HEK293 (cell line): ENCODE measurements around the gene HYAL3.

Experiments
- KLF8 ChIP-seq: fragments of 450-650 bp; formaldehyde crosslinking; IDR thresholded peaks from 2 replicates; pipeline ENCODE4 v1.5.1; 2016; ENCODE audit warnings: missing biosample characterization, missing genetic modification characterization
- MYNN ChIP-seq: fragments of 450-650 bp; formaldehyde crosslinking; IDR thresholded peaks from 2 replicates; pipeline ENCODE4 v1.5.1; 2016; ENCODE audit warnings: missing biosample characterization, missing genetic modification characterization, borderline replicate concordance
- OSR2 ChIP-seq: fragments of 450-650 bp; formaldehyde crosslinking; IDR thresholded peaks from 2 replicates; pipeline ENCODE4 v1.5.1; 2016; ENCODE audit warnings: missing biosample characterization, missing genetic modification characterization
- TRIM28 ChIP-seq: IDR thresholded peaks from 2 replicates; pipeline ENCODE4 v1.6.1; 2011; ENCODE audit warnings: low read length, control low read depth, borderline replicate concordance
- WT1 ChIP-seq: fragments of 450-650 bp; formaldehyde crosslinking; IDR thresholded peaks from 2 replicates; pipeline ENCODE4 v1.5.1; 2016; ENCODE audit warnings: missing biosample characterization, missing genetic modification characterization
- YY2 ChIP-seq: fragments of 450-650 bp; formaldehyde crosslinking; IDR thresholded peaks from 2 replicates; pipeline ENCODE4 v1.5.1; 2016; ENCODE audit warnings: missing biosample characterization, missing genetic modification characterization
- ZBTB1 ChIP-seq: fragments of 450-650 bp; formaldehyde crosslinking; IDR thresholded peaks from 2 replicates; pipeline ENCODE4 v1.5.1; 2016; ENCODE audit warnings: missing biosample characterization, missing genetic modification characterization
- ZBTB7A ChIP-seq: fragments of 450-650 bp; formaldehyde crosslinking; IDR thresholded peaks from 2 replicates; pipeline ENCODE4 v1.5.1; 2016; ENCODE audit warnings: low read depth, missing biosample characterization, missing genetic modification characterization
- ZNF121 ChIP-seq: fragments of 450-650 bp; formaldehyde crosslinking; IDR thresholded peaks from 2 replicates; pipeline ENCODE4 v1.5.1; 2016; ENCODE audit warnings: missing biosample characterization, missing genetic modification characterization
- ZNF133 ChIP-seq: fragments of 450-650 bp; formaldehyde crosslinking; IDR thresholded peaks from 2 replicates; pipeline ENCODE4 v1.5.1; 2016; ENCODE audit warnings: missing biosample characterization, missing genetic modification characterization
- ZNF19 ChIP-seq: fragments of 450-650 bp; formaldehyde crosslinking; IDR thresholded peaks from 2 replicates; pipeline ENCODE4; 2016; ENCODE audit warnings: missing biosample characterization, missing genetic modification characterization, low read depth
- ZNF2 ChIP-seq: fragments of 450-650 bp; formaldehyde crosslinking; IDR thresholded peaks from 2 replicates; pipeline ENCODE4 v1.5.1; 2016; ENCODE audit warnings: missing biosample characterization, missing genetic modification characterization
- ZNF266 ChIP-seq: fragments of 450-650 bp; formaldehyde crosslinking; IDR thresholded peaks from 2 replicates; pipeline ENCODE4 v1.5.1; 2016; ENCODE audit warnings: missing biosample characterization, missing genetic modification characterization, low read depth
- ZNF274 ChIP-seq, 2 experiments: fragments of 200-500 bp in 1 of 2; fragments of 450-650 bp in 1 of 2; sonication (Bioruptor generic) in 1 of 2; formaldehyde crosslinking in 1 of 2; IDR thresholded peaks; 2 replicates each; pipeline versions ENCODE4 v1.5.1 to v1.6.1; 2014 to 2016; ENCODE audit warnings: borderline replicate concordance in 1 of 2, inconsistent platforms in 1 of 2, low read length in 1 of 2, missing biosample characterization in 1 of 2, missing genetic modification characterization in 1 of 2
- ZNF391 ChIP-seq: fragments of 450-650 bp; formaldehyde crosslinking; IDR thresholded peaks from 2 replicates; pipeline ENCODE4 v1.5.1; 2016; ENCODE audit warnings: low read depth, missing biosample characterization, missing genetic modification characterization, borderline replicate concordance
- ZNF423 ChIP-seq: fragments of 450-650 bp; formaldehyde crosslinking; IDR thresholded peaks from 2 replicates; pipeline ENCODE4 v1.5.1; 2016; ENCODE audit warnings: missing biosample characterization, missing genetic modification characterization
- ZNF426 ChIP-seq: fragments of 450-650 bp; formaldehyde crosslinking; IDR thresholded peaks from 2 replicates; pipeline ENCODE4 v1.5.1; 2017; ENCODE audit warnings: missing biosample characterization, missing genetic modification characterization, mild to moderate bottlenecking, inconsistent platforms, moderate library complexity
- ZNF561 ChIP-seq: fragments of 450-650 bp; IDR thresholded peaks from 2 replicates; pipeline ENCODE4 v1.5.1; 2018; ENCODE audit warnings: missing biosample characterization, missing genetic modification characterization, borderline replicate concordance
- ZNF571 ChIP-seq: fragments of 450-650 bp; formaldehyde crosslinking; IDR thresholded peaks from 2 replicates; pipeline ENCODE4 v1.5.0; 2017; ENCODE audit warnings: missing biosample characterization, missing genetic modification characterization
- ZNF600 ChIP-seq: fragments of 450-650 bp; formaldehyde crosslinking; IDR thresholded peaks from 2 replicates; pipeline ENCODE4 v1.5.1; 2016; ENCODE audit warnings: missing biosample characterization, missing genetic modification characterization
- ZNF629 ChIP-seq: fragments of 450-650 bp; formaldehyde crosslinking; IDR thresholded peaks from 2 replicates; pipeline ENCODE4 v1.5.1; 2017; ENCODE audit warnings: missing biosample characterization, missing genetic modification characterization
- ZNF747 ChIP-seq: fragments of 450-650 bp; formaldehyde crosslinking; IDR thresholded peaks from 2 replicates; pipeline ENCODE4 v1.5.1; 2016; ENCODE audit warnings: missing biosample characterization, missing genetic modification characterization
- ZSCAN16 ChIP-seq: fragments of 450-650 bp; formaldehyde crosslinking; IDR thresholded peaks from 2 replicates; pipeline ENCODE4 v1.5.1; 2016; ENCODE audit warnings: missing biosample characterization, missing genetic modification characterization
- TF ChIP-seq, protein P1 (sequence below): fragments of 450-650 bp; formaldehyde crosslinking; IDR thresholded peaks from 2 replicates; pipeline ENCODE4 v1.5.1; 2016; ENCODE audit warnings: missing biosample characterization, missing genetic modification characterization
- TF ChIP-seq, protein P2 (sequence below): fragments of 450-650 bp; formaldehyde crosslinking; conservative IDR thresholded peaks from 2 replicates; pipeline ENCODE4 v1.5.1; 2016; ENCODE audit warnings: low read depth, missing biosample characterization, missing genetic modification characterization
- TF ChIP-seq, protein P3 (sequence below): fragments of 450-650 bp; formaldehyde crosslinking; IDR thresholded peaks from 2 replicates; pipeline ENCODE4 v1.5.1; 2016; ENCODE audit warnings: missing biosample characterization, missing genetic modification characterization
- TF ChIP-seq, protein P4 (sequence below): fragments of 450-650 bp; formaldehyde crosslinking; optimal IDR thresholded peaks from 2 replicates; pipeline ENCODE3; 2016; ENCODE audit warnings: missing biosample characterization, mild to moderate bottlenecking, missing genetic modification characterization
- TF ChIP-seq, protein P5 (sequence below): fragments of 450-650 bp; formaldehyde crosslinking; IDR thresholded peaks from 2 replicates; pipeline ENCODE4 v1.5.1; 2017; ENCODE audit warnings: missing biosample characterization, missing genetic modification characterization
- TF ChIP-seq, protein P6 (sequence below): fragments of 450-650 bp; IDR thresholded peaks from 2 replicates; pipeline ENCODE4 v1.5.1; 2018; ENCODE audit warnings: missing biosample characterization, mild to moderate bottlenecking, missing genetic modification characterization

Gene HYAL3

DNA sequence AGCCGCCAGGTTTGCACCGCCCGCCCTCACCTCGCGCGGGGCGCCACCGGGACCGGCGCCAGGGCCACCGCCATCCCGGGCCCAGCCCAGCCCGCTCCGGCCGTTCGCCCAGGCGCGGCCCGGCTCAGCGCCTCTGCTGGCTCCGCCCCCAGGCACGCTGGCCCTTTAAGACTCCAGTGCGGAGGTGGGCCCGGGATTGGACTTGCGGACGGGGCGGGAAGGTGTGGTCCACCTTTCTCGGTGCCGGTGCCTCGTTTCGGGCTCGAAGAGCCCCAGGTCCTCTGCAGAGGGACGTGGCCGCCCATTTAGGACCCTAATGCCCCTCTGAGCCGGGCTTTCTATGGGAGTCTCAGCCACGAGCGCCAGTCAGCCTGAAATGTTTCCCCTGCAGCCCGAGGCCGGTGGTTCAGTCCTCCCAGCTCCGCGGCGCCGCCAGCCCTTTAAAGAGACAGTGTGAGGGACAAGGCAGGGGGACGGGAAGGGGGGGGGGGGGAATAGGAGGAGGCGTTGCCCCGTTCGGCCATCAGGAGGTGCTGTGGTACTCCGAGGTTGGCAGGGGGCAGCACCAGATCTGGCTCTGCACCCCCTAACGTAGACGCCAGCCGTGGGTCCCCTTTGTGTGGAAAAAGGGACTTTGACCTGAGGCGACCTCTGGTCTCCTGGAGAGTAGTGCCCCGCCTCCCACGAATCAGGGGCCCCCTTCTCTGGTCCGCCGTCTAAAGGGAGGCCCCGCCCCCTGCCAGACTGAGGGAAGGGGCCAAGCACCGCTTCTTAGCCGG is 22.3 kb upstream of the HYAL3 start (continued):
- TF ChIP-seq MYNN (tag by site-specific recombination) (no peak), OSR2 (no peak), KLF8 (tag by site-specific recombination) (peak; percentile 84), WT1 (tag by site-specific recombination) (no peak), ZNF121 (no peak), ZNF133 (no peak), YY2 (tag by site-specific recombination) (no peak; the same call in 1 of the 2 replicates), ZBTB7A (peak; percentile 86), ZNF629 (tag by site-specific recombination) (no peak), ZNF600 (no peak), ZNF2 (tag by site-specific recombination) (peak; percentile 53; the same call in 1 of the 2 replicates), ZBTB1 (tag by site-specific recombination) (no peak), ZNF19 (tag by site-specific recombination) (no peak), ZNF747 (tag by site-specific recombination) (no peak), ZNF571 (tag by site-specific recombination) (no peak), ZNF274 (IDR thresholded peaks at IDR 0.05; ENCODE audit: low read length) (no peak), ZNF274 (tag by site-specific recombination; IDR thresholded peaks at IDR 0.05; ENCODE audit: borderline replicate concordance) (no peak), ZNF391 (tag by site-specific recombination) (no peak), ZNF423 (tag by site-specific recombination) (no peak), ZNF426 (tag by site-specific recombination) (no peak), TRIM28 (no peak), ZNF561 (tag by site-specific recombination) (0 out of 2 replicates have a peak, but pooled peaks have one; percentile 24), ZNF266 (tag by site-specific recombination) (no peak), ZSCAN16 (tag by site-specific recombination) (no peak)
- TF ChIP-seq, protein P1, sequence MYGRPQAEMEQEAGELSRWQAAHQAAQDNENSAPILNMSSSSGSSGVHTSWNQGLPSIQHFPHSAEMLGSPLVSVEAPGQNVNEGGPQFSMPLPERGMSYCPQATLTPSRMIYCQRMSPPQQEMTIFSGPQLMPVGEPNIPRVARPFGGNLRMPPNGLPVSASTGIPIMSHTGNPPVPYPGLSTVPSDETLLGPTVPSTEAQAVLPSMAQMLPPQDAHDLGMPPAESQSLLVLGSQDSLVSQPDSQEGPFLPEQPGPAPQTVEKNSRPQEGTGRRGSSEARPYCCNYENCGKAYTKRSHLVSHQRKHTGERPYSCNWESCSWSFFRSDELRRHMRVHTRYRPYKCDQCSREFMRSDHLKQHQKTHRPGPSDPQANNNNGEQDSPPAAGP (tag by site-specific recombination), result 0 out of 2 replicates have a peak, but pooled peaks have one; percentile 68
- TF ChIP-seq, protein P2, sequence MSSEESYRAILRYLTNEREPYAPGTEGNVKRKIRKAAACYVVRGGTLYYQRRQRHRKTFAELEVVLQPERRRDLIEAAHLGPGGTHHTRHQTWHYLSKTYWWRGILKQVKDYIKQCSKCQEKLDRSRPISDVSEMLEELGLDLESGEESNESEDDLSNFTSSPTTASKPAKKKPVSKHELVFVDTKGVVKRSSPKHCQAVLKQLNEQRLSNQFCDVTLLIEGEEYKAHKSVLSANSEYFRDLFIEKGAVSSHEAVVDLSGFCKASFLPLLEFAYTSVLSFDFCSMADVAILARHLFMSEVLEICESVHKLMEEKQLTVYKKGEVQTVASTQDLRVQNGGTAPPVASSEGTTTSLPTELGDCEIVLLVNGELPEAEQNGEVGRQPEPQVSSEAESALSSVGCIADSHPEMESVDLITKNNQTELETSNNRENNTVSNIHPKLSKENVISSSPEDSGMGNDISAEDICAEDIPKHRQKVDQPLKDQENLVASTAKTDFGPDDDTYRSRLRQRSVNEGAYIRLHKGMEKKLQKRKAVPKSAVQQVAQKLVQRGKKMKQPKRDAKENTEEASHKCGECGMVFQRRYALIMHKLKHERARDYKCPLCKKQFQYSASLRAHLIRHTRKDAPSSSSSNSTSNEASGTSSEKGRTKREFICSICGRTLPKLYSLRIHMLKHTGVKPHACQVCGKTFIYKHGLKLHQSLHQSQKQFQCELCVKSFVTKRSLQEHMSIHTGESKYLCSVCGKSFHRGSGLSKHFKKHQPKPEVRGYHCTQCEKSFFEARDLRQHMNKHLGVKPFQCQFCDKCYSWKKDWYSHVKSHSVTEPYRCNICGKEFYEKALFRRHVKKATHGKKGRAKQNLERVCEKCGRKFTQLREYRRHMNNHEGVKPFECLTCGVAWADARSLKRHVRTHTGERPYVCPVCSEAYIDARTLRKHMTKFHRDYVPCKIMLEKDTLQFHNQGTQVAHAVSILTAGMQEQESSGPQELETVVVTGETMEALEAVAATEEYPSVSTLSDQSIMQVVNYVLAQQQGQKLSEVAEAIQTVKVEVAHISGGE (tag by site-specific recombination), result no peak
- TF ChIP-seq, protein P3, sequence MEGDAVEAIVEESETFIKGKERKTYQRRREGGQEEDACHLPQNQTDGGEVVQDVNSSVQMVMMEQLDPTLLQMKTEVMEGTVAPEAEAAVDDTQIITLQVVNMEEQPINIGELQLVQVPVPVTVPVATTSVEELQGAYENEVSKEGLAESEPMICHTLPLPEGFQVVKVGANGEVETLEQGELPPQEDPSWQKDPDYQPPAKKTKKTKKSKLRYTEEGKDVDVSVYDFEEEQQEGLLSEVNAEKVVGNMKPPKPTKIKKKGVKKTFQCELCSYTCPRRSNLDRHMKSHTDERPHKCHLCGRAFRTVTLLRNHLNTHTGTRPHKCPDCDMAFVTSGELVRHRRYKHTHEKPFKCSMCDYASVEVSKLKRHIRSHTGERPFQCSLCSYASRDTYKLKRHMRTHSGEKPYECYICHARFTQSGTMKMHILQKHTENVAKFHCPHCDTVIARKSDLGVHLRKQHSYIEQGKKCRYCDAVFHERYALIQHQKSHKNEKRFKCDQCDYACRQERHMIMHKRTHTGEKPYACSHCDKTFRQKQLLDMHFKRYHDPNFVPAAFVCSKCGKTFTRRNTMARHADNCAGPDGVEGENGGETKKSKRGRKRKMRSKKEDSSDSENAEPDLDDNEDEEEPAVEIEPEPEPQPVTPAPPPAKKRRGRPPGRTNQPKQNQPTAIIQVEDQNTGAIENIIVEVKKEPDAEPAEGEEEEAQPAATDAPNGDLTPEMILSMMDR (tag by site-specific recombination), result peak; percentile 65
- TF ChIP-seq, protein P4, sequence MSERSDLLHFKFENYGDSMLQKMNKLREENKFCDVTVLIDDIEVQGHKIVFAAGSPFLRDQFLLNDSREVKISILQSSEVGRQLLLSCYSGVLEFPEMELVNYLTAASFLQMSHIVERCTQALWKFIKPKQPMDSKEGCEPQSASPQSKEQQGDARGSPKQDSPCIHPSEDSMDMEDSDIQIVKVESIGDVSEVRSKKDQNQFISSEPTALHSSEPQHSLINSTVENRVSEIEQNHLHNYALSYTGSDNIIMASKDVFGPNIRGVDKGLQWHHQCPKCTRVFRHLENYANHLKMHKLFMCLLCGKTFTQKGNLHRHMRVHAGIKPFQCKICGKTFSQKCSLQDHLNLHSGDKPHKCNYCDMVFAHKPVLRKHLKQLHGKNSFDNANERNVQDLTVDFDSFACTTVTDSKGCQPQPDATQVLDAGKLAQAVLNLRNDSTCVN, result peak; percentile 40
- TF ChIP-seq, protein P5, sequence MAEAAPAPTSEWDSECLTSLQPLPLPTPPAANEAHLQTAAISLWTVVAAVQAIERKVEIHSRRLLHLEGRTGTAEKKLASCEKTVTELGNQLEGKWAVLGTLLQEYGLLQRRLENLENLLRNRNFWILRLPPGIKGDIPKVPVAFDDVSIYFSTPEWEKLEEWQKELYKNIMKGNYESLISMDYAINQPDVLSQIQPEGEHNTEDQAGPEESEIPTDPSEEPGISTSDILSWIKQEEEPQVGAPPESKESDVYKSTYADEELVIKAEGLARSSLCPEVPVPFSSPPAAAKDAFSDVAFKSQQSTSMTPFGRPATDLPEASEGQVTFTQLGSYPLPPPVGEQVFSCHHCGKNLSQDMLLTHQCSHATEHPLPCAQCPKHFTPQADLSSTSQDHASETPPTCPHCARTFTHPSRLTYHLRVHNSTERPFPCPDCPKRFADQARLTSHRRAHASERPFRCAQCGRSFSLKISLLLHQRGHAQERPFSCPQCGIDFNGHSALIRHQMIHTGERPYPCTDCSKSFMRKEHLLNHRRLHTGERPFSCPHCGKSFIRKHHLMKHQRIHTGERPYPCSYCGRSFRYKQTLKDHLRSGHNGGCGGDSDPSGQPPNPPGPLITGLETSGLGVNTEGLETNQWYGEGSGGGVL (tag by site-specific recombination), result peak; percentile 42; the same call in 1 of the 2 replicates
- TF ChIP-seq, protein P6, sequence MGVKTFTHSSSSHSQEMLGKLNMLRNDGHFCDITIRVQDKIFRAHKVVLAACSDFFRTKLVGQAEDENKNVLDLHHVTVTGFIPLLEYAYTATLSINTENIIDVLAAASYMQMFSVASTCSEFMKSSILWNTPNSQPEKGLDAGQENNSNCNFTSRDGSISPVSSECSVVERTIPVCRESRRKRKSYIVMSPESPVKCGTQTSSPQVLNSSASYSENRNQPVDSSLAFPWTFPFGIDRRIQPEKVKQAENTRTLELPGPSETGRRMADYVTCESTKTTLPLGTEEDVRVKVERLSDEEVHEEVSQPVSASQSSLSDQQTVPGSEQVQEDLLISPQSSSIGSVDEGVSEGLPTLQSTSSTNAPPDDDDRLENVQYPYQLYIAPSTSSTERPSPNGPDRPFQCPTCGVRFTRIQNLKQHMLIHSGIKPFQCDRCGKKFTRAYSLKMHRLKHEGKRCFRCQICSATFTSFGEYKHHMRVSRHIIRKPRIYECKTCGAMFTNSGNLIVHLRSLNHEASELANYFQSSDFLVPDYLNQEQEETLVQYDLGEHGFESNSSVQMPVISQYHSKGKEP (tag by site-specific recombination), result no peak
